H54 (cell line): ENCODE data around the gene PRKCE.
A peak's percentile ranks its signal among the peaks of the same experiment; 100 is the strongest.

Experiments
- DNase-seq: peaks from one replicate; pipeline ENCODE4 v3.0.0; 2011; ENCODE audit warnings: low spot score, mixed read lengths; ENCODE audit not compliant: insufficient read length
- FAIRE-seq: peaks from 3 replicates; lab custom pipeline; 2011; peaks lifted over from hg19 to GRCh38; lab: Jason Lieb, UNC
- POLR2A ChIP-seq: IDR thresholded peaks from 2 replicates; pipeline ENCODE4 v1.6.1; 2011; ENCODE audit warnings: low read depth, mild to moderate bottlenecking, low read length

Gene PRKCE

GRCh38 chr2:45643543-45644542 lies 7.6 kb upstream of the PRKCE start:
- peak; percentile 89 for DNase-seq
- FAIRE-seq, result no peak
- no peak for TF ChIP-seq POLR2A

DNA sequence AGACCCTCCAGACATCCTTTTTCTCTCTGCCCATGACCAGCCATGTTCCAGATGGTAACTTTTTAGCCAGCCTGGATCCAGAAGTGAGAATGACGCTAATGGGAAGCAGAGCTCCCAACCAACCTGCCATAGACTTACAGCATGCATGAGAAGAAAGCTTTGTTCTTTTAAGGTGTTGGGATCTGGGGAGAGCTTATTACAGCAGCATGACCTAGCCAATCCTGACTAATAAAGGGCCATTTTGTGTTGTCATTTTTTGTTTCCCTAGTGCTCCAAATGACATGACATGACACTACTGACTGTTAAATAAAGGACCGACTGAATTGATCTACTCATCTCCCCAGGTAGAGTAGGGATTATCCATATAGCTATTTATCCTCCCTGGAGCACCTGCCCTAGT lies 5.2 kb upstream of the PRKCE start:
- FAIRE-seq (no peak), DNase-seq (no peak)
- TF ChIP-seq POLR2A, result no peak

DNA sequence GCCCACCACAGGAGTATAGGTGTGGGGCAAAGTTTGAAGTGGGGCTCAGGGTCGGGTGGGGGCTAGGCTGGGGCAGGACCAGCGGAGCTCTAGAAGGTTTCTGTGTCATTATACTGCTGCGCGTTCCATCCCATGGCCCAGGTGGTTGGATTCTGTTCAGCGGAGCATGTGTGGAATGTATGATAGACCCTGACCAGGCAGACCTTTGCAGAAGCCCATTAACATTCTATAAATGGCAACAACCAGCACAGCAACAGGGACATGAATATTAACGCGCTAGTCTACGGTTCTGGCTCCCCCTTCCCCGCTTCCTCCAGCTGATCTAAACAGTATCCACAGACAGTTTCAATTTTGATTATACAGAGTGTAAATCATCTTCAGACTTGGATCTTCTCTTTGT lies 4.1 kb upstream of the PRKCE start:
- DNase-seq (no peak), FAIRE-seq (no peak)
- TF ChIP-seq POLR2A, result no peak

DNA sequence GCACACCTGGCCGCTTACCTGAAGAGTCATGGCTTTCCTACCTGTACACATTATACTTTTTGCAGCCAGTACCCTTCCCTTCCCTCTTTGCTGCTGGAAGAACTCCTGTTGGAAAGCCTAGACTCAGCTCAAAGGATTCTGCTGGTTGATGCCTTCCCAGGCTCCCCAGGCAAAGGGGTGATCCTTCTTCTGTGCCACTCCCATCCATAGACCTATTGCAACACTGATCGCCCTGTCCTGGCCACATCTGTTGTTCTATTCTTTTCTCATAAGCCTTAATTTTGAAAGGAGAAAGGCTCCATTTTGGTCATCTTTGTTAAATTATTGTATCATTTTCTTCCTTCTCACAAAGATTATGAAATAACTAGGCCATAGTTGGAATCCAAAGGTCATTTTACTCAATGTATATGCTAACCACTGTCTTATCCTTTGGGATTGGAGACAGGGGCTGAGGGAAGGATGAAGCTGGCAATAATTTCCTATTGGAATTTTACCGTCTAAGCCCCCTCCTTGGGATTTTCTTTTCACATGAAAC lies 3.4 kb upstream of the PRKCE start:
- DNase-seq (no peak), FAIRE-seq (no peak)
- no peak for TF ChIP-seq POLR2A

GRCh38 chr2:45648636-45649035 lies 2.8 kb upstream of the PRKCE start:
- DNase-seq (no peak), FAIRE-seq (no peak)
- no peak for TF ChIP-seq POLR2A

DNA sequence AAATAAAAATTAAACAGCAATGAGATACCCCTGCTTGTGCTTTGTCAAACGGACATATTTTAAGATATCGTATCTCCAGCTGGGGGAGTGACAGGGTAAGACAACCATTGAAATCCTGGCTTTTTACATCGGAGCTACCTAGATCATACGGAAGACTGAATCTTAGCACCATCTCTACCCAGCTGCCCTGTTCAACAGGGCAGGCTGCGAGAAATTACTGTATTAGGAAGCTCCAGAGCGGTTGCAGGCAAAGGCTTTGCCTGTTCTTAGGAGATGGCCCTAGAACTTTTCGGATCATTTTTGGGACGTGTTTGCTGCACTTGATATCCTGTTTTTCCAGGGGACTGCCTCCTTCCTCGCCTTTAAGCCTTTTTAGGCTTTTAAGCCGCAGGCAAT lies 2.0 kb upstream of the PRKCE start:
- FAIRE-seq, result no peak
- no peak for DNase-seq
- no peak for TF ChIP-seq POLR2A

DNA sequence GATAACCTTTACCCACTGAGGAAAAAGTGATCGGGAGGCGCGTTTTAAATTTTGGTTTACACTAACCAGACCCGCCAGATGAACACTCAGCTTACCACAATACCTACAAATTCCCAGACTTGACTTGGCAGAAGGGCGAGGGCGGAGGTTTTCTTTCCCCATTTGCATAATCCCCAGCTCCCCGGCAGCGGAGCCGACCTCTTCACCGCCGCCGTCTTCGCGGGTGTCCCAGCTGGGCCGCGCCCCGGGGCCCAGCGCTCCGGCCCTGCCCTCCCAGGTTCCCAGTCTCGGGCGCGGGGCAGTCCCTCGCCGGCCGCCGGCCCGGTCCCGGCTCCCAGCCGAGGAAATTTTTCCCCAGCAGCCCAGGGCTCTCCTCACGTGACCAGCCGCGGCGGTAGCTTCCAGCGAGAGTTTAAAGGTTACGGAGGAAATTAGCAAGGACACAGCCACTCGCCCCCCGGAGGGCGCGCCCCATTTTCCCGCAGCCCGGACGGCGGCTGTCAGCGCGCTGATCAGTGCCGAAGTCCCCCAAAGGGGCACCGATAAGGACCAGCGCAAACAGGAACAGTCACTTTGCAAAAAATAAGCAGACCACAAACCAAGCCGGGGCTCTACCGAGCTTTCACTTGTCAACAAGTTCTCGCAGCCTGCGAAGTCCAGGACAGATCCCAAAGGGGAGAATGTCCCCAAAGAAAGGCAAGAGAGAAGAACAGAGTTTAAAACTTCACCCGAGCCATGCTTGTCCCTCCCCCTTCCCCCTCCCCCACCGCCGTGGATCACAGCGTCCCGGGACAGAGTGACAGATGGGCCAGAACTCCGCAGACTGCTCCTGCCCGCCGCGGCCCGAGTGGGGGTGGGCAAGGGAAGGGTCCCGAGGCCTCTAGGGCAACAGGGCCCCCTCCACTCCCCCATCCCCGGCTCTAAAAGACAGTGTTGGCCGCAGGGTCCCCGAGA lies 1.3 kb upstream of the PRKCE start:
- no peak for TF ChIP-seq POLR2A
- DNase-seq (peak; percentile 70), FAIRE-seq (no peak)

GRCh38 chr2:45650851-45651414 lies 542 bp upstream of the PRKCE start:
- FAIRE-seq (no peak), DNase-seq (peak; percentile 92)
- peak; percentile 69; the same call in 1 of the 2 replicates for TF ChIP-seq POLR2A

DNA sequence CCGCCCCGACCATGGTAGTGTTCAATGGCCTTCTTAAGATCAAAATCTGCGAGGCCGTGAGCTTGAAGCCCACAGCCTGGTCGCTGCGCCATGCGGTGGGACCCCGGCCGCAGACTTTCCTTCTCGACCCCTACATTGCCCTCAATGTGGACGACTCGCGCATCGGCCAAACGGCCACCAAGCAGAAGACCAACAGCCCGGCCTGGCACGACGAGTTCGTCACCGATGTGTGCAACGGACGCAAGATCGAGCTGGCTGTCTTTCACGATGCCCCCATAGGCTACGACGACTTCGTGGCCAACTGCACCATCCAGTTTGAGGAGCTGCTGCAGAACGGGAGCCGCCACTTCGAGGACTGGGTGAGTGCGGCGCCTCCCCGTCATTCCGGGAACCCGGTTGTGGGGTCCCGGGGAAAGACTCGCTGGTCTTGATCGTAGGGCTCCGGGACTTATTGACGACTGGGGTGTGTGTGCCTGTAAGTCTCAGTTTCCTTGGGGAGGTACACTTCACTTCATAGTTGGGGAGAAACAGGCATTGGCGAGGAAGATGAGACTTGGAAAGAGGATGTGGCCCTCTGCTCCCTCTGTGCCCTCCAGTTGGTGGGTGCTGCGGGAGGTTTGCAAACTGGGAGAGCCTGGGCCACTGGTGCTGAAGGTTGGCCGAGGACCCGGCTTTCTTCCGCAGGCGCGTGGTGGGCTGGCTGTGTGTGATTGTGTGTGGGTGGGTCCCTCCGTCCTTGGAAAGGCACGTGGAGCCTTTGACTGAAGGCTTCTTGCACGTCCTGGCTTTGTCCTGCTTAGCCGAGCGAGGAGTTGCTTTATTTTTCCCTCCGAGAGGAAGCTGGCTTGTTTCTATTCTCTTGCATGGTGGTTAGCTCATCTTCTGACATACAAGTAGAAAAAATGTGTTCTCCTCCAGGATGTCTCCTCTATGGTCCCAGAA lies 886 bp downstream of the PRKCE start:
- no peak for FAIRE-seq
- no peak for DNase-seq
- TF ChIP-seq POLR2A, result no peak

GRCh38 chr2:45653122-45653913 lies 1.8 kb downstream of the PRKCE start:
- no peak for DNase-seq
- TF ChIP-seq POLR2A, result no peak
- no peak for FAIRE-seq

- no peak for DNase-seq
- FAIRE-seq, result no peak
- no peak for TF ChIP-seq POLR2A
Observed at GRCh38 chr2:45654250-45654649, 2.8 kb downstream of the PRKCE start.

GRCh38 chr2:45661828-45662227 lies 10.4 kb downstream of the PRKCE start:
- DNase-seq (no peak), FAIRE-seq (no peak)
- TF ChIP-seq POLR2A, result no peak
